Tibial artery (tissue), 4 donors: ENCODE results near the gene ZNF442.
"Not testable (repeated sequence)": the region's sequence is repeated elsewhere in the genome, so short reads cannot be mapped to it uniquely, and the experiment has no call there.

Source experiments
- DNase-seq, 2 donors: peaks; one replicate each; pipeline ENCODE4 v3.0.0-alpha.2; 2019
- H3K27ac ChIP-seq, 2 donors: fragments of 200-600 bp; sonication (generic) in 1 of 2; 1 replicate in 1 of 2; 2 replicates in 1 of 2; pipeline ENCODE4 v1.5.1; 2018 to 2019; ENCODE audit warnings: mild to moderate bottlenecking in 1 of 2
- H3K27me3 ChIP-seq, 2 donors: fragments of 200-600 bp; sonication (generic) in 1 of 2; one replicate each; pipeline versions ENCODE4 v1.5.1 to v1.6.0; 2016 to 2019
- H3K36me3 ChIP-seq, 3 donors: fragments of 200-600 bp; sonication (generic) in 2 of 3; one replicate each; pipeline ENCODE4 v1.5.1; 2016 to 2019; ENCODE audit warnings: mild to moderate bottlenecking in 2 of 3
- H3K4me1 ChIP-seq, 4 donors: fragments of 200-600 bp; sonication (generic) in 2 of 4; 1 replicate in 3 of 4; 2 replicates in 1 of 4; pipeline ENCODE4 v1.5.1; 2016 to 2019
- H3K4me3 ChIP-seq, 2 donors: fragments of 200-600 bp; sonication (generic) in 1 of 2; 1 replicate in 1 of 2; 2 replicates in 1 of 2; pipeline ENCODE4 v1.5.1; 2018 to 2019; ENCODE audit warnings: mild to moderate bottlenecking in 2 of 2
- H3K9me3 ChIP-seq, 3 donors: fragments of 200-600 bp; sonication (generic) in 1 of 3; one replicate each; pipeline ENCODE4 v1.5.1; 2016 to 2019
- intact Hi-C: fragments of 100-400 bp; cut with DNase I; formaldehyde crosslinking; loops from one replicate; pipeline ENCODE4 v1.15.0; 2023; ENCODE audit warnings: low total_unique reads
- TF ChIP-seq, protein P1 (sequence below), 2 experiments: fragments of 200-600 bp in 1 of 2; fragments of 450-650 bp in 1 of 2; IDR thresholded peaks; one replicate each; pipeline ENCODE4 v1.5.1; 2017 to 2019; ENCODE audit warnings: antibody characterized with exemption in 2 of 2, mild to moderate bottlenecking in 1 of 2, moderate library complexity in 1 of 2

The ZNF442 gene

GRCh38 chr19:12331211-12331941 is 34.1 kb downstream of the ZNF442 start:
- H3K27ac ChIP-seq = peak overlapping the region in 1 of 2 donors; percentile 96
- no peak for DNase-seq
- H3K4me3 ChIP-seq = no peak overlapping the region
- no peaks in the 10 kb centered on the region for H3K36me3 ChIP-seq
- TF ChIP-seq, protein P1, sequence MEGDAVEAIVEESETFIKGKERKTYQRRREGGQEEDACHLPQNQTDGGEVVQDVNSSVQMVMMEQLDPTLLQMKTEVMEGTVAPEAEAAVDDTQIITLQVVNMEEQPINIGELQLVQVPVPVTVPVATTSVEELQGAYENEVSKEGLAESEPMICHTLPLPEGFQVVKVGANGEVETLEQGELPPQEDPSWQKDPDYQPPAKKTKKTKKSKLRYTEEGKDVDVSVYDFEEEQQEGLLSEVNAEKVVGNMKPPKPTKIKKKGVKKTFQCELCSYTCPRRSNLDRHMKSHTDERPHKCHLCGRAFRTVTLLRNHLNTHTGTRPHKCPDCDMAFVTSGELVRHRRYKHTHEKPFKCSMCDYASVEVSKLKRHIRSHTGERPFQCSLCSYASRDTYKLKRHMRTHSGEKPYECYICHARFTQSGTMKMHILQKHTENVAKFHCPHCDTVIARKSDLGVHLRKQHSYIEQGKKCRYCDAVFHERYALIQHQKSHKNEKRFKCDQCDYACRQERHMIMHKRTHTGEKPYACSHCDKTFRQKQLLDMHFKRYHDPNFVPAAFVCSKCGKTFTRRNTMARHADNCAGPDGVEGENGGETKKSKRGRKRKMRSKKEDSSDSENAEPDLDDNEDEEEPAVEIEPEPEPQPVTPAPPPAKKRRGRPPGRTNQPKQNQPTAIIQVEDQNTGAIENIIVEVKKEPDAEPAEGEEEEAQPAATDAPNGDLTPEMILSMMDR (IDR thresholded peaks at IDR 0.05) = no peak
- H3K9me3 ChIP-seq = no peaks in the 10 kb centered on the region
- intact Hi-C loops = no loop called here
- H3K27me3 ChIP-seq = no peaks in the 10 kb centered on the region
- peaks cover 0 to 11% (median 4%) of the 10 kb centered on the region in 4 donors for H3K4me1 ChIP-seq

DNA sequence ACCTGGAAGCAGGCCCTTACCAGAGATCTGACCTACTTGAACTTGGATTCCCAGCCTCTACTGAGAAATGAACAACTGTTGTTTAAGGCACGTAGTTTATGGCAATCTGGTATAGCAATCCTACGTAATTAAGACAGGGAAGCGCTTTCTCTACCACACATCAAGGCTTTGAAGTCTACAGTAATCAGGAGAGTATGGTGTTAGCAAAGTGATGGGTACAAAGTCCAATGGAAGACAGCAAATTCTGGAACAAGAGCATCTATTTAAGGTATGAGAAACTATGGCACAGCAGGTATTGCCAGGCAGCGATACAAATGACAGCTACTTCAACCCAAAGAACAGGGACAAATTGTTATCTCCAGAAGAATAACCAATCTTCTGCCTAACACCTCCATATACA is 35.1 kb downstream of the ZNF442 start:
- intact Hi-C loops = no loop called here
- Histone ChIP-seq H3K4me3 (no peak overlapping the region), H3K27ac (no peak overlapping the region)

DNA sequence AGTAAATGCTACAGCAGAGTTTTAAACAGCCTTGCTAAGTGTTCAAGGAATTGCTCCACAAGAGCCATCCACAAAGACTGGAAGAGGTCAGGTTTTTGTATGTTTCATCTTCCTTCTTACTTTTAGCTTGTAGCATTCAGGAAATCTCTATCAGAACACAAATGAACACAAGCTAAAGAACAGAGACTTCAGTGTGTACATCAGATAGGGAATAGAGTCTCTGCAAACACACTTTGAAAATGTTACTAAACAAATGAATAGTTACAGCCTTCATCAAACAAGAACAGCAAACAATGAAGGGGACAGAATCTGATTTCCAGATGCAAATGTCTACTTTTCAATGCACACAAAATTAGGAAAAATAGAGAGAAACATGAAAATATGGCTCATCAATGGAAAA is 39.8 kb downstream of the ZNF442 start:
- Histone ChIP-seq H3K9me3 (no peaks in the 10 kb centered on the region), H3K27me3 (no peaks in the 10 kb centered on the region), H3K4me3 (no peak overlapping the region), H3K36me3 (peaks cover 20 to 28% (median 22%) of the 10 kb centered on the region in 3 donors), H3K27ac (no peak overlapping the region), H3K4me1 (no peaks in the 10 kb centered on the region)
- TF ChIP-seq, protein P1 (IDR thresholded peaks at IDR 0.05) = no peak
- intact Hi-C loops = no loop called here
- DNase-seq = no peak

More for the DNA sequence above, 35.1 kb downstream of the ZNF442 start:
- Histone ChIP-seq H3K27me3 (no peaks in the 10 kb centered on the region), H3K36me3 (no peaks in the 10 kb centered on the region), H3K9me3 (no peaks in the 10 kb centered on the region), H3K4me1 (peaks cover 0 to 11% (median 4%) of the 10 kb centered on the region in 4 donors)
- no peak for DNase-seq
- TF ChIP-seq, protein P1 (IDR thresholded peaks at IDR 0.05) = no peak

GRCh38 chr19:12318782-12319413 is 46.6 kb downstream of the ZNF442 start:
- peaks cover 56 to 63% (median 59%) of the 10 kb centered on the region in 3 donors for H3K36me3 ChIP-seq
- TF ChIP-seq, protein P1 (IDR thresholded peaks at IDR 0.05) = no peak
- intact Hi-C loops = no loop called here

DNA sequence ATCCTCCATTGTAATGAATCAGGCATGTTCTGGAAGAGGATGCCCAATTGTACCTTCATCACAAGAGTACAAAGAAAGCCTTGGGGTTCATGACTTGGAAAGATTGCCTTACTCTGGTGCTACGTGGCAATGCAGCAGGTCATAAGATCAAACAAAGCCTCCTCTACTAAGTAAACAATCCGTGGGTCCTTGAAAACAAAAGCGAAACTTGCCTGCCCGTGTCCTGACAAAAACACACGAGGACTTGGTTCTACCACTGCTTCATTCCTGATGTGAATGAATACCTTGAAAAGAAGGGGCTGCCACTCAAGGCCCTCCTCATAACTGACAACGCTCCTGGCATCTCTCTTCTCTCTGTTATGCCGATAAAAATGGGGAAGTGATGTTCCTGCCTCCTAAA is 50.9 kb downstream of the ZNF442 start:
- no peak overlapping the region for H3K4me3 ChIP-seq
- TF ChIP-seq, protein P1 (IDR thresholded peaks at IDR 0.05) = no peak
- H3K9me3 ChIP-seq = peaks cover 0 to 14% (median 5%) of the 10 kb centered on the region in 3 donors
- H3K27ac ChIP-seq = no peak overlapping the region
- intact Hi-C loops = no loop called here
- no peak for DNase-seq
- H3K4me1 ChIP-seq = no peaks in the 10 kb centered on the region
- peaks cover 18 to 31% (median 25%) of the 10 kb centered on the region in 3 donors for H3K36me3 ChIP-seq
- H3K27me3 ChIP-seq = no peaks in the 10 kb centered on the region

More at GRCh38 chr19:12318782-12319413, 46.6 kb downstream of the ZNF442 start:
- DNase-seq = no peak
- H3K27ac ChIP-seq = no peak overlapping the region
- no peak overlapping the region for H3K4me3 ChIP-seq
- peaks cover 0 to 18% (median 5%) of the 10 kb centered on the region in 3 donors for H3K9me3 ChIP-seq
- H3K27me3 ChIP-seq = no peaks in the 10 kb centered on the region
- no peaks in the 10 kb centered on the region for H3K4me1 ChIP-seq

GRCh38 chr19:12308891-12309290 is 56.6 kb downstream of the ZNF442 start:
- H3K27me3 ChIP-seq, H3K9me3 ChIP-seq, H3K27ac ChIP-seq, H3K36me3 ChIP-seq, DNase-seq, H3K4me3 ChIP-seq, H3K4me1 ChIP-seq, intact Hi-C loops: not testable (repeated sequence)
